Measurements from ENCODE around the gene ANKS6. TPM values are rescaled to one million over a fixed set of nuclear protein-coding genes. Genes with fewer than 3 reads are reported as not detected.

The ANKS6 gene
- total RNA-seq, 4 donors from 2014 or later = 15.8 to 31.4 (median 23.6) TPM

- intact Hi-C loops (cut with DNase I) = no loop called here
- peaks cover 9 to 92% (median 54%) of the 10 kb centered on the region in 4 donors for H3K36me3 ChIP-seq
Observed at GRCh38 chr9:98747476-98747875, 48.9 kb downstream of the ANKS6 start.

GRCh38 chr9:98745470-98745869 lies 50.9 kb downstream of the ANKS6 start:
- peaks cover 11 to 79% (median 43%) of the 10 kb centered on the region in 4 donors for H3K36me3 ChIP-seq
- 82% methylated on average over 7 of the region's 7 CpGs for WGBS
- intact Hi-C loops (cut with DNase I) = no loop called here

More at GRCh38 chr9:98747476-98747875, 48.9 kb downstream of the ANKS6 start:
- no peak for TF ChIP-seq EP300 (IDR thresholded peaks at IDR 0.05)
- H3K4me1 ChIP-seq = no peaks in the 10 kb centered on the region
- H3K9me3 ChIP-seq = no peaks in the 10 kb centered on the region
- 94% methylated on average over 5 of the region's 5 CpGs for WGBS
- H3K27ac ChIP-seq (replicated peaks in 1 of 4) = no peak overlapping the region
- H3K4me3 ChIP-seq = no peak overlapping the region
- DNase-seq (ENCODE audit: extremely low spot score) = peak; percentile 64
- no peaks in the 10 kb centered on the region for H3K27me3 ChIP-seq

GRCh38 chr9:98743818-98744611 lies 52.3 kb downstream of the ANKS6 start:
- DNase-seq (ENCODE audit: extremely low spot score) = peak; percentile 85
- TF ChIP-seq POLR2AphosphoS5 (IDR thresholded peaks at IDR 0.05) = no peak
- TF ChIP-seq EP300 (IDR thresholded peaks at IDR 0.05) = no peak
- no peak for TF ChIP-seq POLR2A (IDR thresholded peaks at IDR 0.05; ENCODE audit: low read depth)
- TF ChIP-seq, protein P1, sequence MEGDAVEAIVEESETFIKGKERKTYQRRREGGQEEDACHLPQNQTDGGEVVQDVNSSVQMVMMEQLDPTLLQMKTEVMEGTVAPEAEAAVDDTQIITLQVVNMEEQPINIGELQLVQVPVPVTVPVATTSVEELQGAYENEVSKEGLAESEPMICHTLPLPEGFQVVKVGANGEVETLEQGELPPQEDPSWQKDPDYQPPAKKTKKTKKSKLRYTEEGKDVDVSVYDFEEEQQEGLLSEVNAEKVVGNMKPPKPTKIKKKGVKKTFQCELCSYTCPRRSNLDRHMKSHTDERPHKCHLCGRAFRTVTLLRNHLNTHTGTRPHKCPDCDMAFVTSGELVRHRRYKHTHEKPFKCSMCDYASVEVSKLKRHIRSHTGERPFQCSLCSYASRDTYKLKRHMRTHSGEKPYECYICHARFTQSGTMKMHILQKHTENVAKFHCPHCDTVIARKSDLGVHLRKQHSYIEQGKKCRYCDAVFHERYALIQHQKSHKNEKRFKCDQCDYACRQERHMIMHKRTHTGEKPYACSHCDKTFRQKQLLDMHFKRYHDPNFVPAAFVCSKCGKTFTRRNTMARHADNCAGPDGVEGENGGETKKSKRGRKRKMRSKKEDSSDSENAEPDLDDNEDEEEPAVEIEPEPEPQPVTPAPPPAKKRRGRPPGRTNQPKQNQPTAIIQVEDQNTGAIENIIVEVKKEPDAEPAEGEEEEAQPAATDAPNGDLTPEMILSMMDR (IDR thresholded peaks at IDR 0.05) = no peak
- Histone ChIP-seq H3K4me3 (no peak overlapping the region), H3K4me1 (no peaks in the 10 kb centered on the region), H3K36me3 (peaks cover 15 to 65% (median 35%) of the 10 kb centered on the region in 4 donors), H3K9me3 (no peaks in the 10 kb centered on the region), H3K27ac (replicated peaks in 1 of 4) (no peak overlapping the region), H3K27me3 (no peaks in the 10 kb centered on the region)
- intact Hi-C loops (cut with DNase I) = no loop called here
- WGBS = 91% methylated on average over 12 of the region's 14 CpGs

More at GRCh38 chr9:98745470-98745869, 50.9 kb downstream of the ANKS6 start:
- Histone ChIP-seq H3K9me3 (no peaks in the 10 kb centered on the region), H3K4me1 (no peaks in the 10 kb centered on the region), H3K4me3 (no peak overlapping the region), H3K27me3 (no peaks in the 10 kb centered on the region), H3K27ac (replicated peaks in 1 of 4) (no peak overlapping the region)
- TF ChIP-seq EP300 (IDR thresholded peaks at IDR 0.05) = no peak
- TF ChIP-seq, protein P1 (IDR thresholded peaks at IDR 0.05) = no peak
- no peak for TF ChIP-seq POLR2A (IDR thresholded peaks at IDR 0.05; ENCODE audit: low read depth)
- TF ChIP-seq POLR2AphosphoS5 (IDR thresholded peaks at IDR 0.05) = no peak
- no peak for DNase-seq (ENCODE audit: extremely low spot score)

GRCh38 chr9:98743329-98743728 lies 53.0 kb downstream of the ANKS6 start:
- H3K9me3 ChIP-seq = no peaks in the 10 kb centered on the region
- H3K4me1 ChIP-seq = no peaks in the 10 kb centered on the region
- H3K4me3 ChIP-seq = no peak overlapping the region
- WGBS = 92% methylated on average over 2 of the region's 2 CpGs
- intact Hi-C loops (cut with DNase I) = no loop called here
- TF ChIP-seq EP300 (IDR thresholded peaks at IDR 0.05) = no peak
- TF ChIP-seq, protein P1 (IDR thresholded peaks at IDR 0.05) = no peak
- TF ChIP-seq POLR2A (IDR thresholded peaks at IDR 0.05; ENCODE audit: low read depth) = no peak
- no peak for TF ChIP-seq POLR2AphosphoS5 (IDR thresholded peaks at IDR 0.05)
- H3K27me3 ChIP-seq = no peaks in the 10 kb centered on the region
- H3K27ac ChIP-seq (replicated peaks in 1 of 4) = no peak overlapping the region
- DNase-seq (ENCODE audit: extremely low spot score) = no peak
- H3K36me3 ChIP-seq = peaks cover 17 to 61% (median 31%) of the 10 kb centered on the region in 4 donors

DNA sequence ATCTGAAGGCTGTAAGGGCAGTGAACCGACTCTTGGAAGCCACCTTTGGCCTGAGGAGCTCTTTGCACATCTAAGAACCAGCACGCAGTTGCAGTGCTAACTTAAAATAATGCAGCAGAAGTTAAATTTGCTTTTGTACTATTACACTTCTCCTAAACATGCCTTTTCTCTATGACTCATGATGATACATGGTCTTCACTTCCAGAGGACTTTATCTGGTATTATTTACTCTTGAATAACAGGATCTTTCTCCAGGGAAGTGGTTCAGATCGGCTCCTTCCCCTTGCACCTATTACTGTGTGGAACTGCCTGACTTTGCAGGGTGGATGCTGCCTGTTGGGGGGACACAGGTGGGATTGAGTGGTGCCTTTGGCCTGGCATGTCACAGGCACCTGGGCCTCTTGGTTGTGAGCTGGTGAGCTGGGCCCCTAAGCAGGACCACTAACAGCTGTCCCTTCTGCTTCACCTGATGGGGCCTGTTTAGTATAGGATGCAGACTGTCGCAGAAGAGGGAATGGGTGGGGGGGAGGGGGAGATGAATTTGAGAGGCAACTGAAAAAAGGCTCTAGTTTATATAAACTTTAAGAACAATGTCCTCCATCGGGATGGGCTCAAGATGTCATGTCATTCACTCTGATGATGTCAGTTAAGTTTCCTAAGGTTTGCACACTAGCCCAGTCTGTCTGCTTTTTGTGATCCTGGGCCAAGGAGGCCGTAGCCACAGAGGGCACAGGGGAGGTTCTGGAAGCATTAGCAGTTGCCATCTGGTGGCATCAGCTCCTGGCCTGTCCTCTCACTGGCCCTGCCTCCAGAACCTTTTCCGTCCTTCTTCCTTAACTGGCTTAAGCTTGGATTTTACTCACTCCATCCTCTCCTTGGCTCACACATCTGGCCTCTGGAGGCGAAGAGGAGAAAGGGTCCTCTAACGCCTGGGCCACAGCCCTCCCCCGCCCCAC lies 53.8 kb downstream of the ANKS6 start:
- peaks cover 17 to 55% (median 29%) of the 10 kb centered on the region in 4 donors for H3K36me3 ChIP-seq
- intact Hi-C loops (cut with DNase I) = no loop called here
- WGBS = 87% methylated on average over 9 of the region's 10 CpGs

More for the DNA sequence above, 53.8 kb downstream of the ANKS6 start:
- Histone ChIP-seq H3K27me3 (no peaks in the 10 kb centered on the region), H3K27ac (replicated peaks in 1 of 4) (no peak overlapping the region), H3K9me3 (no peaks in the 10 kb centered on the region), H3K4me1 (no peaks in the 10 kb centered on the region), H3K4me3 (no peak overlapping the region)
- TF ChIP-seq POLR2A (IDR thresholded peaks at IDR 0.05; ENCODE audit: low read depth) = no peak
- TF ChIP-seq, protein P1 (IDR thresholded peaks at IDR 0.05) = no peak
- no peak for TF ChIP-seq EP300 (IDR thresholded peaks at IDR 0.05)
- no peak for TF ChIP-seq POLR2AphosphoS5 (IDR thresholded peaks at IDR 0.05)
- peak; percentile 80 for DNase-seq (ENCODE audit: extremely low spot score)

Data from esophagus muscularis mucosa (tissue), 4 donors.